HEK293 (cell line): ENCODE data around the gene SMARCD1.

ENCODE experiments used
- CTCF ChIA-PET: fragments of 350-600 bp; formaldehyde crosslinking; extraction: SDS; loops from one replicate; lab custom pipeline; 2021; ENCODE audit warnings: antibody characterized with exemption; lab: Yijun Ruan, JAX
- POLR2A ChIA-PET: fragments of 300-600 bp; formaldehyde crosslinking; extraction: SDS; loops from one replicate; lab custom pipeline; 2020; ENCODE audit warnings: antibody characterized with exemption, inconsistent platforms; lab: Yijun Ruan, JAX
- H3K27ac ChIP-seq: fragments of 200-500 bp; sonication (Bioruptor generic); 2 replicates; pipeline ENCODE4 v1.5.1; 2014; ENCODE audit warnings: low read depth, low read length, control low read depth, inconsistent platforms; ENCODE audit errors: extremely low read depth
- H3K36me3 ChIP-seq, 2 experiments: fragments of 200-500 bp in 1 of 2; sonication (Bioruptor generic) in 1 of 2; 1 replicate in 1 of 2; 2 replicates in 1 of 2; pipeline ENCODE4 v1.5.1; 2014 to 2017; ENCODE audit warnings: inconsistent platforms in 2 of 2, low read length in 2 of 2; ENCODE audit not compliant: control insufficient read depth in 2 of 2, insufficient read depth in 1 of 2
- H3K4me1 ChIP-seq: fragments of 200-500 bp; sonication (Bioruptor generic); 2 replicates; pipeline ENCODE4 v1.5.1; 2014; ENCODE audit warnings: mild to moderate bottlenecking, low read length, inconsistent platforms; ENCODE audit not compliant: control insufficient read depth, insufficient read depth
- H3K4me3 ChIP-seq: 2 replicates; pipeline ENCODE4 v1.5.1; 2011; ENCODE audit warnings: low read depth, mild to moderate bottlenecking, control low read depth, low read length, moderate library complexity
- H3K9me3 ChIP-seq: fragments of 200-500 bp; sonication (Bioruptor generic); 2 replicates; pipeline ENCODE4 v1.5.1; 2014; ENCODE audit warnings: low read depth, low read length, inconsistent platforms; ENCODE audit not compliant: control insufficient read depth, insufficient read depth
- SALL2 ChIP-seq: fragments of 450-650 bp; formaldehyde crosslinking; IDR thresholded peaks from 2 replicates; pipeline ENCODE4 v1.5.0; 2017; ENCODE audit warnings: missing biosample characterization, mild to moderate bottlenecking, missing genetic modification characterization, borderline replicate concordance
- YY1 ChIP-seq: fragments of 450-650 bp; formaldehyde crosslinking; IDR thresholded peaks from 2 replicates; pipeline ENCODE4 v1.5.1; 2018; ENCODE audit warnings: missing biosample characterization, missing genetic modification characterization
- ZFP3 ChIP-seq: fragments of 450-650 bp; formaldehyde crosslinking; IDR thresholded peaks from 2 replicates; pipeline ENCODE4 v1.5.1; 2016; ENCODE audit warnings: low read depth, missing biosample characterization, missing genetic modification characterization
- ZNF112 ChIP-seq: fragments of 450-650 bp; formaldehyde crosslinking; IDR thresholded peaks from 2 replicates; pipeline ENCODE4 v1.5.0; 2017; ENCODE audit warnings: missing biosample characterization, missing genetic modification characterization
- ZNF184 ChIP-seq: fragments of 450-650 bp; IDR thresholded peaks from 2 replicates; pipeline ENCODE4 v1.5.1; 2018; ENCODE audit warnings: missing biosample characterization, mild to moderate bottlenecking, missing genetic modification characterization
- ZNF19 ChIP-seq: fragments of 450-650 bp; formaldehyde crosslinking; IDR thresholded peaks from 2 replicates; pipeline ENCODE4; 2016; ENCODE audit warnings: missing biosample characterization, missing genetic modification characterization, low read depth
- ZNF23 ChIP-seq: fragments of 450-650 bp; formaldehyde crosslinking; IDR thresholded peaks from 2 replicates; pipeline ENCODE4 v1.5.1; 2016; ENCODE audit warnings: missing biosample characterization, missing genetic modification characterization, borderline replicate concordance
- ZNF354C ChIP-seq: fragments of 450-650 bp; formaldehyde crosslinking; IDR thresholded peaks from 2 replicates; pipeline ENCODE4 v1.5.1; 2016; ENCODE audit warnings: missing biosample characterization, missing genetic modification characterization, low read depth, borderline replicate concordance
- ZNF366 ChIP-seq: fragments of 450-650 bp; formaldehyde crosslinking; conservative IDR thresholded peaks from 2 replicates; pipeline ENCODE4 v1.5.1; 2016; ENCODE audit warnings: missing biosample characterization, missing genetic modification characterization
- ZNF549 ChIP-seq: fragments of 450-650 bp; IDR thresholded peaks from 2 replicates; pipeline ENCODE4 v1.5.1; 2018; ENCODE audit warnings: missing biosample characterization, missing genetic modification characterization, mild to moderate bottlenecking, inconsistent platforms, moderate library complexity
- ZNF660 ChIP-seq: fragments of 450-650 bp; IDR thresholded peaks from 2 replicates; pipeline ENCODE4 v1.5.1; 2018; ENCODE audit warnings: missing biosample characterization, mild to moderate bottlenecking, missing genetic modification characterization
- ZNF664 ChIP-seq: fragments of 450-650 bp; formaldehyde crosslinking; IDR thresholded peaks from 2 replicates; pipeline ENCODE4 v1.5.1; 2016; ENCODE audit warnings: missing biosample characterization, missing genetic modification characterization
- TF ChIP-seq, protein P1 (sequence below): fragments of 450-650 bp; formaldehyde crosslinking; IDR thresholded peaks from 2 replicates; pipeline ENCODE4 v1.5.1; 2016; ENCODE audit warnings: missing biosample characterization, missing genetic modification characterization

Gene SMARCD1

DNA sequence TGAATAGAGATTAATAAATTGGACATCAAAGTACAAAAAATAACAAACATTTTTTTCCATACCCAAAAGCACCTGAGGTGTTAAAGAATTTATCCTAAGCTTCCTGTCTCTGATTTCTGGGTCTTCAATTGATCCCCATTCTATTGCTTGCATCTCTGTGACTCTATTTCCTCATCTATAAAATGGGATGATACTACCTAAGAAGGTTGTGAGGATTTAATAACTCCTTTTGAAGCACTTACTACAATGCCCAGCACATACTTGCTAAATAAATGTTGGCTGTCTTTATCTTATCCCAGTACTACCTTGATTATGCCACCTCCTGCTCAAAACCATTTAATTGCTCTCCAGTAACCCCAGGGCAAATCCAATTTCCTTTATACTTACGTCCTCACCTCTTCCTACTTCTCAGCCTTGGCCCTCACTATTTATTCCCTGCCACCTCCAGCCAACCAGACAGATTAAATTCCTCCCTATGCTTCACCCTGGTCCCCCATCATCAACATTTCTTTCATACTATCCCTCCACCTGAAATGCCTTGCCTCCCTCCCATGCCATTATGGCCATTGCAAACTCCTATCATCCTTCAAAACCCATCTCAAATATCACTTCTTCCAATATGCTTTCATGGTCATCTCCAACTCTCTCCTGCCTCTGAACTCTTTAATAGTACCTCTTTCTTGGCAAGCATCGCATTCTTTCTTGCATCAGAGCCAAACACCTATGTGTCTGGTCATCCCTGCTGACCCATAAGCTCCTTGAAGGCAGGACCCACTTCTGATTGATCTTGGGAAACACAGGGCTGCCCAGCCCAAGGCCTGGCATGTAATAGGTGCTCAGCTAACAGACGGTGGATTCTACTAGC, 35.7 kb upstream of the SMARCD1 start:
- ChIA-PET POLR2A (interaction anchor here (0.6 to 0.7 kb wide), 2 partner anchors 16 to 228 kb away, joined by 4 to 5 read pairs; no protein-coding TSS in a partner anchor), CTCF (interaction anchor here (0.9 to 4.1 kb wide), 4 partner anchors 11 to 182 kb away, joined by 3 to 55 read pairs (median 6); no protein-coding TSS in a partner anchor)

DNA sequence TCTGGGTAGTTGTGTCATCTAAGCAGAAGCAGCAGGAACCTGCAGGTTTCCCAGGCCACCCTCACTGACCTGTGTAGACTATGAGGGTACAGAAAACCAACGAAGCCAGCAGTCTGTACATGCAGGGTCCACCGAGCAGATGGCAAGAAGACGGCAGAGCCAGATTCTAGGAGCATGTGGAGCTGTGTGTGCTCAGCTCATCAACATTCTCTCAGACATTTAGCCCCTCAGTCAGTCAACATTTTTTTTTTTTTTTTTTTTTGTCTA, 35.1 kb upstream of the SMARCD1 start:
- POLR2A ChIA-PET: interaction anchor here (0.6 to 0.7 kb wide), 2 partner anchors 16 to 227 kb away, joined by 4 to 5 read pairs; no protein-coding TSS in a partner anchor
- Histone ChIP-seq H3K27ac (no peak overlapping the region), H3K4me1 (no peaks in the 10 kb centered on the region), H3K9me3 (no peaks in the 10 kb centered on the region), H3K36me3 (no peaks in the 10 kb centered on the region), H3K4me3 (no peak overlapping the region)
- TF ChIP-seq YY1 (tag by site-specific recombination): no peak
- 0 out of 2 replicates have a peak, but pooled peaks have one; percentile 1 for TF ChIP-seq ZNF664 (tag by site-specific recombination)
- TF ChIP-seq ZFP3 (tag by site-specific recombination): no peak
- no peak for TF ChIP-seq ZNF23
- TF ChIP-seq ZNF660 (tag by site-specific recombination): no peak
- CTCF ChIA-PET: interaction anchor here (0.6 to 4.1 kb wide), 4 partner anchors 12 to 183 kb away, joined by 3 to 55 read pairs (median 3); no protein-coding TSS in a partner anchor

More for the DNA sequence above, 35.7 kb upstream of the SMARCD1 start:
- H3K4me1 ChIP-seq: no peaks in the 10 kb centered on the region
- no peak overlapping the region for H3K27ac ChIP-seq
- no peak overlapping the region for H3K4me3 ChIP-seq
- peak; percentile 92 for TF ChIP-seq ZNF664 (tag by site-specific recombination)
- peak; percentile 77 for TF ChIP-seq ZFP3 (tag by site-specific recombination)
- TF ChIP-seq SALL2 (tag by site-specific recombination): no peak
- no peaks in the 10 kb centered on the region for H3K9me3 ChIP-seq
- no peaks in the 10 kb centered on the region for H3K36me3 ChIP-seq

DNA sequence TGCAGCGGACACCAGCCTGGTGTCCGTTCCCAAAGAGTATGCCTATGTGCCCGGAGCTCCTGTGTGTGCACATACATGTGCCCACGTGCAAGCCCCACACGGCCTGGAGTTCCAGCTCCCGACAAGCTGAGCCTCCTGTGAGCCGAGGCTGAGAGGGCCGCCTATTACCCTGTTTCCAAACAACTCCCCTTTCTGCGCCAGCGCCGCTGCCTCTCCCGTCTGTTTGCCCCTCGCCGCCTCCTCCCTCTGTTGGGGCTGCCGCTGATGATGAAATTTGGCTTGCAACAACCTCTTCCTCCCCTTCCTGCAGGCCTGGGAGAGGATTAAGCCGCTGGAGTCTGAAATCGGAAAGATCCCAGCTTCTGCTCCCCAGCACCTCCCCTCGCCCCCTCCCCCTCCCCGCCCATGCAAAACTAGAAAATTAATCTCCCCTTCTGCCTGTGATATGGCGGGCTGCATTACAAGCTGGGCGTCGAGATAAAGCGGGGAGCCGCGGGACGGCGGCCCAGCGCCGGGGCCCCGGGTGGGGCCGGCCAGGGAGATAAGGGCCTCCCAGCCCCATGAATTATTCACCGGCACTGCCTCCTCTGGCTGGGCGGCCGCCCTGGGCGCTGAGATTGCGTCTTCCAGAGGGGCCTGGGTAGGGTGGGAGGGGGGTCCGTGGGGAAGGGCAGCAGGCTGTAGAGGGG, 34.6 kb upstream of the SMARCD1 start:
- H3K4me3 ChIP-seq: no peak overlapping the region
- ChIA-PET POLR2A (interaction anchor here (0.6 to 0.7 kb wide), 2 partner anchors 15 to 227 kb away, joined by 4 to 5 read pairs; no protein-coding TSS in a partner anchor), CTCF (interaction anchor here (0.6 to 4.1 kb wide), 4 partner anchors 12 to 183 kb away, joined by 3 to 55 read pairs (median 3); no protein-coding TSS in a partner anchor)
- H3K27ac ChIP-seq: no peak overlapping the region
- no peaks in the 10 kb centered on the region for H3K4me1 ChIP-seq
- H3K36me3 ChIP-seq: no peaks in the 10 kb centered on the region
- H3K9me3 ChIP-seq: no peaks in the 10 kb centered on the region
- TF ChIP-seq ZNF23 (no peak), ZNF184 (no peak), ZNF354C (no peak), ZNF112 (no peak), ZNF549 (tag by site-specific recombination) (no peak)
- TF ChIP-seq, protein P1, sequence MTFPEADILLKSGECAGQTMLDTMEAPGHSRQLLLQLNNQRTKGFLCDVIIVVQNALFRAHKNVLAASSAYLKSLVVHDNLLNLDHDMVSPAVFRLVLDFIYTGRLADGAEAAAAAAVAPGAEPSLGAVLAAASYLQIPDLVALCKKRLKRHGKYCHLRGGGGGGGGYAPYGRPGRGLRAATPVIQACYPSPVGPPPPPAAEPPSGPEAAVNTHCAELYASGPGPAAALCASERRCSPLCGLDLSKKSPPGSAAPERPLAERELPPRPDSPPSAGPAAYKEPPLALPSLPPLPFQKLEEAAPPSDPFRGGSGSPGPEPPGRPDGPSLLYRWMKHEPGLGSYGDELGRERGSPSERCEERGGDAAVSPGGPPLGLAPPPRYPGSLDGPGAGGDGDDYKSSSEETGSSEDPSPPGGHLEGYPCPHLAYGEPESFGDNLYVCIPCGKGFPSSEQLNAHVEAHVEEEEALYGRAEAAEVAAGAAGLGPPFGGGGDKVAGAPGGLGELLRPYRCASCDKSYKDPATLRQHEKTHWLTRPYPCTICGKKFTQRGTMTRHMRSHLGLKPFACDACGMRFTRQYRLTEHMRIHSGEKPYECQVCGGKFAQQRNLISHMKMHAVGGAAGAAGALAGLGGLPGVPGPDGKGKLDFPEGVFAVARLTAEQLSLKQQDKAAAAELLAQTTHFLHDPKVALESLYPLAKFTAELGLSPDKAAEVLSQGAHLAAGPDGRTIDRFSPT (tag by site-specific recombination): no peak

DNA sequence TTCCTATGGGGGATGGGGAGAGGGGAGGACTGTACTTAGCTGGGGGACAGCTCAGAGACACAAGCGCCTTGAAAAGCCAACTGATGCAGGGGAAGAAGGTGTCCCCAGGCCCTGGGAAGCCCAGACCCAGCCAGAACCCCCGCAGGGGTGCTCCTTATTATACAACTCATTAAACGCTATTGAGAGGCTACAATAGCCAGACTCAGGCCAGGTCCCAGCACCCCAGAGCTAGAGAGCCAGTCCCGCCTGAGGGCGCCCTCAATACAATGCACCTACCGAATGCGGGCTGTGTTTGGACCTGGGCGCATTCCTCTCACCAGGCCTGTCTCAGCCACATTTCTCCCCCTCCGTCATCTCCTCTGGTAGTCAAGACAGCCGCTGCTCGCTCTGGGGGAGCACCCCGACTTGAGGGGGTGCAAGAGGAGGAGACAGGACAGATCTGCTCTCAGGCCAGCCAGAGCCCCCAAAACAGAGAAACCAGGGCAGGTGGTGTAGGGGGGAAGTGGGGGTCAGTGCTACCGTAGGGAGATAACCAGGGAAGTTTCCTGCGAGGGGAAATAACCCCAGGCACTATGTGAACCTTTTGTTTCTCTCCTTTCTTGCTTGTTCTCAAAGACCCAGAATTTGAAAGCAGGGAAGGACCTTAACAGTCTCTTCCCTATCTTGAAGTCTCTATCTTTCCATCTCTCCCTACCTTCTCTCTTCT, 33.9 kb upstream of the SMARCD1 start:
- CTCF ChIA-PET: no interaction called here
- TF ChIP-seq ZNF366 (tag by site-specific recombination): 0 out of 2 replicates have a peak, but pooled peaks have one; percentile 16
- no peak for TF ChIP-seq ZNF19 (tag by site-specific recombination)
- no peak overlapping the region for H3K27ac ChIP-seq
- no peaks in the 10 kb centered on the region for H3K4me1 ChIP-seq
- no peak overlapping the region for H3K4me3 ChIP-seq
- POLR2A ChIA-PET: no interaction called here
- H3K36me3 ChIP-seq: no peaks in the 10 kb centered on the region
- no peaks in the 10 kb centered on the region for H3K9me3 ChIP-seq
